Measurements from ENCODE around the gene RNF26. TPM values are rescaled to one million over a fixed set of nuclear protein-coding genes. Genes with fewer than 3 reads are reported as not detected.

The RNF26 gene
- total and polyA plus RNA-seq, 2 of the 4 experiments (the other 2 are of a cell fraction) = 3.4 to 36.7 TPM

- in situ Hi-C loops (cut with MboI; ENCODE audit: low sequenced_read_pairs) = no loop called here
- dilution Hi-C loops (cut with HindIII; ENCODE audit: low sequenced_read_pairs, unreplicated experiment) = no loop called here
- ChIA-PET POLR2A (ENCODE audit: unreplicated experiment) (interaction anchor here (1.6 kb wide), 1 partner anchor 20 kb away, joined by 8 read pairs; no protein-coding TSS in a partner anchor), CTCF (interaction anchor here (0.9 to 2.1 kb wide), 3 partner anchors 20 to 58 kb away, joined by 3 to 6 read pairs (median 3); no protein-coding TSS in a partner anchor)
- peak overlapping the region; percentile 7; the same call in 1 of the 2 replicates for H4K5ac ChIP-seq (ENCODE audit: low read depth, low read length)
- H2BK120ac ChIP-seq (ENCODE audit: low read depth, low read length) = peak overlapping the region; percentile 57
- peak overlapping the region; percentile 91 for H4K91ac ChIP-seq (ENCODE audit: insufficient read depth, low read depth, low read length)
- H3K56ac ChIP-seq (ENCODE audit: extremely low read depth, insufficient read depth, low read length) = no peak overlapping the region
- intact Hi-C loops (cut with micrococcal nuclease) = no loop called here
- peak overlapping the region; percentile 66; the same call in 1 of the 2 replicates for H3K23ac ChIP-seq (ENCODE audit: low read depth, low read length)
- H4K8ac ChIP-seq (ENCODE audit: low read depth in 2 of 2, low read length in 2 of 2) = peak overlapping the region; percentile 23 to 77; a peak in 3 of 4 replicates
- peak overlapping the region; percentile 38 for H3K27ac ChIP-seq (ENCODE audit: insufficient read depth, low read length)
- no peaks in the 10 kb centered on the region for H3K9me3 ChIP-seq (ENCODE audit: control insufficient read depth, insufficient read depth, low read length)
- H2BK15ac ChIP-seq (ENCODE audit: low read depth, low read length) = peak overlapping the region; percentile 14; the same call in 1 of the 3 replicates
- peak overlapping the region; percentile 91 for H2AFZ ChIP-seq (replicated peaks; ENCODE audit: low read length, poor library complexity)
- H3K27me3 ChIP-seq (ENCODE audit: control insufficient read depth, insufficient read depth, low read length) = no peaks in the 10 kb centered on the region
- peak overlapping the region; percentile 93 for H2AK9ac ChIP-seq (replicated peaks; ENCODE audit: low read depth, low read length, poor library complexity)
- no peak overlapping the region for H3K18ac ChIP-seq (ENCODE audit: low read depth, low read length)
- 0 out of 2 replicates have a peak overlapping the region, but pooled peaks have one; percentile 19 for H3K9ac ChIP-seq (ENCODE audit: low read depth, low read length)
- H2AK5ac ChIP-seq (ENCODE audit: low read depth, low read length) = peak overlapping the region; percentile 61
- peak overlapping the region; percentile 86 for H3K4ac ChIP-seq (ENCODE audit: low read depth, low read length)
- H3K14ac ChIP-seq (replicated peaks; ENCODE audit: low read depth, low read length) = no peak overlapping the region
- peak overlapping the region; percentile 59; the same call in 1 of the 2 replicates for H3K4me2 ChIP-seq (ENCODE audit: low read depth, low read length)
- TF ChIP-seq, protein P1, sequence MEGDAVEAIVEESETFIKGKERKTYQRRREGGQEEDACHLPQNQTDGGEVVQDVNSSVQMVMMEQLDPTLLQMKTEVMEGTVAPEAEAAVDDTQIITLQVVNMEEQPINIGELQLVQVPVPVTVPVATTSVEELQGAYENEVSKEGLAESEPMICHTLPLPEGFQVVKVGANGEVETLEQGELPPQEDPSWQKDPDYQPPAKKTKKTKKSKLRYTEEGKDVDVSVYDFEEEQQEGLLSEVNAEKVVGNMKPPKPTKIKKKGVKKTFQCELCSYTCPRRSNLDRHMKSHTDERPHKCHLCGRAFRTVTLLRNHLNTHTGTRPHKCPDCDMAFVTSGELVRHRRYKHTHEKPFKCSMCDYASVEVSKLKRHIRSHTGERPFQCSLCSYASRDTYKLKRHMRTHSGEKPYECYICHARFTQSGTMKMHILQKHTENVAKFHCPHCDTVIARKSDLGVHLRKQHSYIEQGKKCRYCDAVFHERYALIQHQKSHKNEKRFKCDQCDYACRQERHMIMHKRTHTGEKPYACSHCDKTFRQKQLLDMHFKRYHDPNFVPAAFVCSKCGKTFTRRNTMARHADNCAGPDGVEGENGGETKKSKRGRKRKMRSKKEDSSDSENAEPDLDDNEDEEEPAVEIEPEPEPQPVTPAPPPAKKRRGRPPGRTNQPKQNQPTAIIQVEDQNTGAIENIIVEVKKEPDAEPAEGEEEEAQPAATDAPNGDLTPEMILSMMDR (conservative IDR thresholded peaks at IDR 0.05; ENCODE audit: low read depth, low read length) = no peak
- TF ChIP-seq, protein P2, sequence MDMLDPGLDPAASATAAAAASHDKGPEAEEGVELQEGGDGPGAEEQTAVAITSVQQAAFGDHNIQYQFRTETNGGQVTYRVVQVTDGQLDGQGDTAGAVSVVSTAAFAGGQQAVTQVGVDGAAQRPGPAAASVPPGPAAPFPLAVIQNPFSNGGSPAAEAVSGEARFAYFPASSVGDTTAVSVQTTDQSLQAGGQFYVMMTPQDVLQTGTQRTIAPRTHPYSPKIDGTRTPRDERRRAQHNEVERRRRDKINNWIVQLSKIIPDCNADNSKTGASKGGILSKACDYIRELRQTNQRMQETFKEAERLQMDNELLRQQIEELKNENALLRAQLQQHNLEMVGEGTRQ (IDR thresholded peaks at IDR 0.05; ENCODE audit: low read depth, low read length) = no peak
- TF ChIP-seq SMC3 (IDR thresholded peaks at IDR 0.05; ENCODE audit: low read depth, low read length) = no peak
- no peak for TF ChIP-seq MAZ (IDR thresholded peaks at IDR 0.05; ENCODE audit: borderline replicate concordance, low read depth, low read length)
- TF ChIP-seq CEBPB (IDR thresholded peaks at IDR 0.05; ENCODE audit: low read depth, low read length) = peak; percentile 69
- H4K20me1 ChIP-seq (ENCODE audit: insufficient read depth, low read length) = peaks cover 19% of the 10 kb centered on the region
- no peak for DNase-seq
- H3K9me1 ChIP-seq (ENCODE audit: insufficient read depth, low read length) = peaks cover 26% of the 10 kb centered on the region
- peak overlapping the region; percentile 69 for H2BK5ac ChIP-seq (ENCODE audit: low read depth, low read length, poor library complexity, severe bottlenecking)
- WGBS, 2 experiments (ENCODE audit: extremely low coverage in 2 of 2, insufficient read length in 1 of 2) = 45% methylated on average over 8 of the region's 14 CpGs; no CpG with 5 or more reads in 1 of the 2 experiments
- no TSS peak for BruUV-seq (replicated peaks)
- peaks cover 12% of the 10 kb centered on the region for H3K36me3 ChIP-seq (ENCODE audit: control insufficient read depth, insufficient read depth, low read length)
- H2BK20ac ChIP-seq (ENCODE audit: low read depth, low read length) = peak overlapping the region; percentile 60
- H3K4me1 ChIP-seq (ENCODE audit: control insufficient read depth, insufficient read depth, low read length) = peaks cover 49% of the 10 kb centered on the region
- peaks cover 11 to 65% of the 10 kb centered on the region in 2 experiments; a peak in 3 of 4 replicates for H3K79me1 ChIP-seq (ENCODE audit: low read depth in 1 of 2, low read length in 2 of 2)
- no peak for ATAC-seq (ENCODE audit: low read depth)
- H3K4me3 ChIP-seq (ENCODE audit: insufficient read depth, low read depth, low read length) = no peak overlapping the region
Observed at GRCh38 chr11:119317592-119318239, 16.6 kb upstream of the RNF26 start.

Measured in IMR-90 (cell line).